Adrenal gland (tissue), 5 donors: ENCODE measurements around the gene PNPLA7.

ENCODE experiments used
- POLR2A ChIP-seq, 2 donors: fragments of 450-650 bp; IDR thresholded peaks; one replicate each; pipeline ENCODE4 v1.6.1; 2017; ENCODE audit warnings: antibody characterized with exemption in 2 of 2, mild to moderate bottlenecking in 2 of 2, moderate library complexity in 1 of 2
- TF ChIP-seq, protein P1 (sequence below), 6 experiments: fragments of 450-650 bp in 4 of 6; fragments of 200-600 bp in 2 of 6; sonication (generic) in 1 of 6; IDR thresholded peaks; 1 replicate in 5 of 6; 2 replicates in 1 of 6; pipeline versions ENCODE4 v1.5.1 to v1.8.0; 2016 to 2021; ENCODE audit warnings: antibody characterized with exemption in 6 of 6, mild to moderate bottlenecking in 2 of 6, moderate library complexity in 1 of 6
- donor health status: DM: no; HTN: no; CAD: no.

DNA sequence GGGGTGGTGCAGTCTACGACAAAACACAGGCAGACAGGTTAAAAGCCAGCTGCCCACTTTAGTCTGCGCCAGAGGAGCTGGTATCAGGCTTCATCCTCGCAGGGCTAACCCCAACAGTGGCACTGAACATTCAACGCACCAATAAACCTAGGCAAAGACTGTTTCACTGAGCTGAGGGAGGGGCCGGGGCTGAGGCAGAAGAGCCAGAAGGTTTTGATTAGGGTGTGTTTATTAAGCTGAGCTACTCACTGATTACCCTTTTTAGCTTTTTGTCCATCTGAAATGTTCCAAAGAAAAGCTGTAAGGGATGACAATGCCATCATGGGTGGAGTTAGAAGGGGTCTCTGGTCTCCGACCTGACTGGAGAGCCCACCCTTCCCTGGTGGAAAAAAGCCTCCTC, 38.7 kb upstream of the PNPLA7 start:
- TF ChIP-seq, protein P1, sequence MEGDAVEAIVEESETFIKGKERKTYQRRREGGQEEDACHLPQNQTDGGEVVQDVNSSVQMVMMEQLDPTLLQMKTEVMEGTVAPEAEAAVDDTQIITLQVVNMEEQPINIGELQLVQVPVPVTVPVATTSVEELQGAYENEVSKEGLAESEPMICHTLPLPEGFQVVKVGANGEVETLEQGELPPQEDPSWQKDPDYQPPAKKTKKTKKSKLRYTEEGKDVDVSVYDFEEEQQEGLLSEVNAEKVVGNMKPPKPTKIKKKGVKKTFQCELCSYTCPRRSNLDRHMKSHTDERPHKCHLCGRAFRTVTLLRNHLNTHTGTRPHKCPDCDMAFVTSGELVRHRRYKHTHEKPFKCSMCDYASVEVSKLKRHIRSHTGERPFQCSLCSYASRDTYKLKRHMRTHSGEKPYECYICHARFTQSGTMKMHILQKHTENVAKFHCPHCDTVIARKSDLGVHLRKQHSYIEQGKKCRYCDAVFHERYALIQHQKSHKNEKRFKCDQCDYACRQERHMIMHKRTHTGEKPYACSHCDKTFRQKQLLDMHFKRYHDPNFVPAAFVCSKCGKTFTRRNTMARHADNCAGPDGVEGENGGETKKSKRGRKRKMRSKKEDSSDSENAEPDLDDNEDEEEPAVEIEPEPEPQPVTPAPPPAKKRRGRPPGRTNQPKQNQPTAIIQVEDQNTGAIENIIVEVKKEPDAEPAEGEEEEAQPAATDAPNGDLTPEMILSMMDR (IDR thresholded peaks at IDR 0.05) = no peak
- no peak for TF ChIP-seq POLR2A (IDR thresholded peaks at IDR 0.05)
